Tibial nerve (tissue), 4 donors: Measurements from ENCODE around the gene MUC5B. TPM values are rescaled to one million over a fixed set of nuclear protein-coding genes. Genes with fewer than 3 reads are reported as not detected.

Experiments used
- DNase-seq, 2 donors: peaks; one replicate each; pipeline ENCODE4 v3.0.0-alpha.2; 2019; ENCODE audit warnings: low spot score in 2 of 2
- H3K27ac ChIP-seq, 4 donors: fragments of 200-600 bp; sonication (generic) in 3 of 4; one replicate each; pipeline ENCODE4 v1.5.1; 2017 to 2019; ENCODE audit warnings: mild to moderate bottlenecking in 1 of 4
- H3K27me3 ChIP-seq, 2 donors: fragments of 200-600 bp; sonication (generic) in 1 of 2; one replicate each; pipeline versions ENCODE4 v1.5.1 to v1.6.0; 2017 to 2019
- H3K36me3 ChIP-seq, 3 donors: fragments of 200-600 bp; sonication (generic); one replicate each; pipeline ENCODE4 v1.5.1; 2018 to 2019
- H3K4me1 ChIP-seq, 4 donors: fragments of 200-600 bp; sonication (generic) in 3 of 4; one replicate each; pipeline ENCODE4 v1.5.1; 2017 to 2019
- H3K4me3 ChIP-seq, 4 donors: fragments of 200-600 bp; sonication (generic) in 3 of 4; one replicate each; pipeline ENCODE4 v1.5.1; 2017 to 2019; ENCODE audit warnings: mild to moderate bottlenecking in 1 of 4, moderate library complexity in 1 of 4
- H3K9me3 ChIP-seq, 4 donors: fragments of 200-600 bp; sonication (generic) in 3 of 4; one replicate each; pipeline ENCODE4 v1.5.1; 2017 to 2019
- EP300 ChIP-seq, 2 donors: sonication (generic); formaldehyde crosslinking; IDR thresholded peaks; one replicate each; pipeline ENCODE4 v1.6.1; 2017; ENCODE audit warnings: antibody characterized with exemption in 2 of 2, mild to moderate bottlenecking in 1 of 2
- POLR2A ChIP-seq, 2 donors: fragments of 450-650 bp; IDR thresholded peaks; one replicate each; pipeline ENCODE4 v1.6.1; 2017; ENCODE audit warnings: antibody characterized with exemption in 2 of 2, mild to moderate bottlenecking in 2 of 2, moderate library complexity in 2 of 2
- WGBS, 2 donors: methylation state at CpG; one replicate each; pipeline ENCODE4 v1.1.5; 2018; 5-methylcytosine and 5-hydroxymethylcytosine counted together
- total RNA-seq, 4 donors: library from RNA; depleted of rRNA; stranded (reverse); fragments of >200 nt; gene quantifications; one replicate each; pipeline ENCODE4 v1.1.0, GENCODE V29; 2016
- TF ChIP-seq, protein P1 (sequence below), 5 experiments: fragments of 200-600 bp in 3 of 5; fragments of 450-650 bp in 2 of 5; sonication (generic) in 3 of 5; IDR thresholded peaks; one replicate each; pipeline ENCODE4 v1.5.1; 2016 to 2019; ENCODE audit warnings: antibody characterized with exemption in 5 of 5, mild to moderate bottlenecking in 3 of 5, moderate library complexity in 2 of 5

The MUC5B gene
- total RNA-seq, 4 donors from 2014 or later = under 0.01 to 0.22 TPM; not detected in 2

- Histone ChIP-seq H3K4me1 (peaks cover 0 to 15% (median 0%) of the 10 kb centered on the region in 4 donors), H3K36me3 (no peaks in the 10 kb centered on the region), H3K27me3 (peaks cover 0 to 12% of the 10 kb centered on the region in 2 donors), H3K27ac (no peak overlapping the region), H3K4me3 (no peak overlapping the region), H3K9me3 (peaks cover 0 to 10% (median 0%) of the 10 kb centered on the region in 4 donors)
- WGBS, 2 donors = 75 to 76% methylated on average over 23 to 32 of the region's 35 CpGs
- TF ChIP-seq POLR2A (IDR thresholded peaks at IDR 0.05) (no peak), EP300 (IDR thresholded peaks at IDR 0.05) (no peak)
- TF ChIP-seq, protein P1, sequence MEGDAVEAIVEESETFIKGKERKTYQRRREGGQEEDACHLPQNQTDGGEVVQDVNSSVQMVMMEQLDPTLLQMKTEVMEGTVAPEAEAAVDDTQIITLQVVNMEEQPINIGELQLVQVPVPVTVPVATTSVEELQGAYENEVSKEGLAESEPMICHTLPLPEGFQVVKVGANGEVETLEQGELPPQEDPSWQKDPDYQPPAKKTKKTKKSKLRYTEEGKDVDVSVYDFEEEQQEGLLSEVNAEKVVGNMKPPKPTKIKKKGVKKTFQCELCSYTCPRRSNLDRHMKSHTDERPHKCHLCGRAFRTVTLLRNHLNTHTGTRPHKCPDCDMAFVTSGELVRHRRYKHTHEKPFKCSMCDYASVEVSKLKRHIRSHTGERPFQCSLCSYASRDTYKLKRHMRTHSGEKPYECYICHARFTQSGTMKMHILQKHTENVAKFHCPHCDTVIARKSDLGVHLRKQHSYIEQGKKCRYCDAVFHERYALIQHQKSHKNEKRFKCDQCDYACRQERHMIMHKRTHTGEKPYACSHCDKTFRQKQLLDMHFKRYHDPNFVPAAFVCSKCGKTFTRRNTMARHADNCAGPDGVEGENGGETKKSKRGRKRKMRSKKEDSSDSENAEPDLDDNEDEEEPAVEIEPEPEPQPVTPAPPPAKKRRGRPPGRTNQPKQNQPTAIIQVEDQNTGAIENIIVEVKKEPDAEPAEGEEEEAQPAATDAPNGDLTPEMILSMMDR (IDR thresholded peaks at IDR 0.05) = no peak
- DNase-seq = peak in 1 of 2 donors; percentile 4
Measured at GRCh38 chr11:1205121-1205986, 17.5 kb upstream of the MUC5B start.

GRCh38 chr11:1205987-1206331, 16.9 kb upstream of the MUC5B start:
- WGBS, 2 donors = 82 to 96% methylated on average over 8 of the region's 8 CpGs
- peak in 1 of 2 donors; percentile 7 for DNase-seq

DNA sequence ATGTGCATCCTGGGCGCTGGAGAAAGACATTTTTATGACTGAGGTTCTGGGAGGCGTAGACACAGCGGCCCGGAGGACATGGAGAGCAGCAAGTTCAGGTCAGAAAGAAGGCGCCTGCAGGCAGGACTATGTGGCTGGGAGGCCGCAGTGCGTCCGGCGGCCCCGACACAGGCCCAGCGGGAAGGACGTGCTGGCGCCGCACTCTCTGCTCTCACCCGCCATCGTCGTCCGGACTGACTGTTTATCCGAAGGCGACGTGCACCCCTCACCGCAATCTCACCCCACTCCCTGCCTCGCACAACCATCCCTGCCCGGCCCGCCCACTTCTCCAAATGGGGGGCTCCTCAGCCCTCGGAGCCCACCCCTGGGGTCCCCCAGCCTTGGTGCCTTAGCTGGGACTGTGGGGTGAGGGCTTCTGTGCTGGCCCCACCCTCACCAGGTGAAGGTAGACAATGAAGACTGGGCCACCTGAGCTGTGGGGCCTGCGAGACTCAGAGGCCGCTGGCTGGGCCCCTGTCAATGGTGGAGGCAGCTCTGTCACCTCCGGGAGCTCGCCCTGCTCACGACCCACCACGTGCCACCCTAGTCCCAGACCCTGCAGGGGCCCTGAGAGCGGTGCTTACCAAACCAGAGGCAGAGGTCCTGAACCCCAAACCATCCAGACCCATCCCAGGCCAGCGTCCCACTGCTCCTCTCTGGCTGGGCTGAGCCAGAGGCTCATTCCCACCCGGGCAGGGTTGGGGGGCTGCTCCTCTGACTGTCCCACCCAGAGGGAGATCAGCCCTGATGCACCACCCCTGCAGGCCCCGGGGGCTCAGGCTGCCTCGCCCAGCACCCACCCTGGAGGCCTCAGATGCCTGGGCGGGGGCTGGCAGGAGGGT, 16.2 kb upstream of the MUC5B start:
- Histone ChIP-seq H3K36me3 (no peaks in the 10 kb centered on the region), H3K4me1 (peaks cover 0 to 15% (median 0%) of the 10 kb centered on the region in 4 donors), H3K4me3 (no peak overlapping the region), H3K27me3 (peaks cover 0 to 12% of the 10 kb centered on the region in 2 donors), H3K27ac (no peak overlapping the region), H3K9me3 (peaks cover 0 to 23% (median 3%) of the 10 kb centered on the region in 4 donors)
- peak in 1 of 2 donors; percentile 10 for DNase-seq
- 86 to 91% methylated on average over 29 to 32 of the region's 38 CpGs for WGBS, 2 donors
- no peak for TF ChIP-seq EP300 (IDR thresholded peaks at IDR 0.05)
- no peak for TF ChIP-seq POLR2A (IDR thresholded peaks at IDR 0.05)
- TF ChIP-seq, protein P1 (IDR thresholded peaks at IDR 0.05) = no peak

More at GRCh38 chr11:1205987-1206331, 16.9 kb upstream of the MUC5B start:
- Histone ChIP-seq H3K27me3 (peaks cover 0 to 12% of the 10 kb centered on the region in 2 donors), H3K36me3 (no peaks in the 10 kb centered on the region), H3K4me3 (no peak overlapping the region), H3K4me1 (peaks cover 0 to 15% (median 0%) of the 10 kb centered on the region in 4 donors), H3K9me3 (peaks cover 0 to 16% (median 0%) of the 10 kb centered on the region in 4 donors), H3K27ac (no peak overlapping the region)
- TF ChIP-seq POLR2A (IDR thresholded peaks at IDR 0.05) (no peak), EP300 (IDR thresholded peaks at IDR 0.05) (no peak)
- TF ChIP-seq, protein P1 (IDR thresholded peaks at IDR 0.05) = no peak

GRCh38 chr11:1207401-1208143, 15.3 kb upstream of the MUC5B start:
- H3K4me3 ChIP-seq = no peak overlapping the region
- H3K27ac ChIP-seq = no peak overlapping the region
- peaks cover 0 to 9% of the 10 kb centered on the region in 2 donors for H3K27me3 ChIP-seq
- TF ChIP-seq, protein P1 (IDR thresholded peaks at IDR 0.05) = no peak
- TF ChIP-seq POLR2A (IDR thresholded peaks at IDR 0.05) (no peak), EP300 (IDR thresholded peaks at IDR 0.05) (no peak)
- H3K4me1 ChIP-seq = peaks cover 0 to 11% (median 0%) of the 10 kb centered on the region in 4 donors
- peak in 1 of 2 donors; percentile 11 for DNase-seq
- H3K9me3 ChIP-seq = peaks cover 0 to 33% (median 4%) of the 10 kb centered on the region in 4 donors
- no peaks in the 10 kb centered on the region for H3K36me3 ChIP-seq
- 60 to 68% methylated on average over 23 to 30 of the region's 34 CpGs for WGBS, 2 donors
